HepG2 (cell line): Measurements from ENCODE around the gene CLEC4D. TPM values are rescaled to one million over a fixed set of nuclear protein-coding genes. Genes with fewer than 3 reads are reported as not detected.

ENCODE experiments used
- AKAP8 ChIP-seq: sonication (generic); formaldehyde crosslinking; IDR thresholded peaks from 2 replicates; pipeline ENCODE4 v1.5.1; 2020; ENCODE audit warnings: mild to moderate bottlenecking, missing genetic modification reagents
- SYNCRIP ChIP-seq: fragments of 200-400 bp; formaldehyde crosslinking; IDR thresholded peaks from 2 replicates; pipeline ENCODE4 v1.6.1; 2018; ENCODE audit warnings: mild to moderate bottlenecking, low read depth, low read length; ENCODE audit not compliant: insufficient read depth
- ZNF207 ChIP-seq: fragments of 450-650 bp; IDR thresholded peaks from 2 replicates; pipeline ENCODE4 v1.6.1; 2016; ENCODE audit warnings: antibody characterized with exemption, borderline replicate concordance
- ZNF512B ChIP-seq: sonication (generic); formaldehyde crosslinking; IDR thresholded peaks from 2 replicates; pipeline ENCODE4 v1.5.1; 2020; ENCODE audit warnings: missing genetic modification reagents, mild to moderate bottlenecking, borderline replicate concordance
- polyA plus RNA-seq, 8 experiments: library from polyadenylated mRNA; depleted of rRNA in 3 of 8; stranded (reverse) in 7 of 8; unstranded in 1 of 8; fragments of >200 nt; fragmentation: Illumina TruSeq in 4 of 8; extraction: Trizol in 4 of 8; gene quantifications; 2 replicates each; pipeline versions ENCODE4 v1.2.1 to v1.2.3, GENCODE V29; 2011 to 2016; ENCODE audit warnings: low read depth in 4 of 8, missing spikeins in 1 of 8, mixed read lengths in 1 of 8; ENCODE audit not compliant: insufficient read depth in 1 of 8
- small RNA-seq, 3 experiments: library from RNA; depleted of rRNA; stranded (forward); fragments of <200 nt; gene quantifications; one replicate each; pipeline ENCODE3, GENCODE V24; 2012; ENCODE audit warnings: low read depth in 2 of 3, low replicate concordance in 1 of 3; ENCODE audit not compliant: insufficient read length in 3 of 3, insufficient read depth in 2 of 3
- total RNA-seq, 5 experiments: library from RNA; depleted of rRNA; stranded (reverse); fragments of >200 nt; fragmentation: Illumina TruSeq; extraction: Trizol; gene quantifications; 2 replicates each; pipeline ENCODE4 v1.2.3, GENCODE V29; 2016; ENCODE audit warnings: low read depth in 1 of 5

The CLEC4D gene
- total and polyA plus RNA-seq, 2 of the 13 experiments (the other 11 are each of a cell fraction or from before 2014, with no cell fraction given): not detected

- TF ChIP-seq AKAP8 (CRISPR knock-in tag) (no peak), SYNCRIP (no peak), ZNF512B (no peak), ZNF207 (no peak)
Measured at GRCh38 chr12:8566525-8566924, 53.2 kb downstream of the CLEC4D start (continued).

Small RNA genes within 50 kb of the gene (small RNA-seq; reads per million reads assigned to genes)
- 0 reads per million in 3 experiments for gene RNU6-275P

Other genes with a start within 250 kb of the CLEC4D start
- not detected in 2 replicates for gene CLEC6A, start 57.5 kb upstream of the CLEC4D start, total RNA-seq (2016; rRNA removed; fragmentation: Illumina TruSeq; extraction: Trizol)
- gene CLEC6A, start 57.5 kb upstream of the CLEC4D start, polyA plus RNA-seq (2011; rRNA removed): not detected in 2 replicates
- not detected in 2 replicates for gene CLEC4E, start 27.4 kb downstream of the CLEC4D start, total RNA-seq (2016; rRNA removed; fragmentation: Illumina TruSeq; extraction: Trizol)
- not detected in 2 replicates for gene CLEC4E, start 27.4 kb downstream of the CLEC4D start, polyA plus RNA-seq (2011; rRNA removed)
- gene AICDA, start 99.4 kb downstream of the CLEC4D start, total RNA-seq (2016; rRNA removed; fragmentation: Illumina TruSeq; extraction: Trizol): not detected in 2 replicates
- gene AICDA, start 99.4 kb downstream of the CLEC4D start, polyA plus RNA-seq (2011; rRNA removed): not detected in 2 replicates
- not detected in 2 replicates for gene MFAP5, start 149.3 kb downstream of the CLEC4D start, total RNA-seq (2016; rRNA removed; fragmentation: Illumina TruSeq; extraction: Trizol)
- gene MFAP5, start 149.3 kb downstream of the CLEC4D start, polyA plus RNA-seq (2011; rRNA removed): 0.07 TPM in 1 of 2 replicates, not detected in the other
- 0.21 and 0.33 TPM in 2 replicates for gene RIMKLB, start 184.5 kb downstream of the CLEC4D start, total RNA-seq (2016; rRNA removed; fragmentation: Illumina TruSeq; extraction: Trizol)
- 0.35 and 0.40 TPM in 2 replicates for gene RIMKLB, start 184.5 kb downstream of the CLEC4D start, polyA plus RNA-seq (2011; rRNA removed)